Natural killer cell (primary cell): Measurements from ENCODE around the gene PPP2R2C. TPM values are rescaled to one million over a fixed set of nuclear protein-coding genes. Genes with fewer than 3 reads are reported as not detected.

ENCODE experiments used
- ATAC-seq, 3 donors: fragments of 150-1000 bp in 2 of 3; fragments of 200-7000 bp in 1 of 3; cut with Tn5 transposase; 1 replicate in 1 of 3; 2 replicates in 2 of 3; pipeline ENCODE4 v1.10.0; 2021; ENCODE audit warnings: mild to moderate bottlenecking in 2 of 3, moderate library complexity in 2 of 3
- DNase-seq, 2 donors: peaks; one replicate each; pipeline versions ENCODE4 v3.0.0 to v3.0.0-alpha.2; 2013 to 2021; ENCODE audit warnings: mixed read lengths in 1 of 2
- H3K27ac ChIP-seq: one replicate; pipeline ENCODE4 v1.5.1; 2013; ENCODE audit warnings: mild to moderate bottlenecking, low read length
- H3K27me3 ChIP-seq: one replicate; pipeline ENCODE4 v1.6.1; 2013; ENCODE audit warnings: low read length; ENCODE audit not compliant: control insufficient read depth, insufficient read depth
- H3K36me3 ChIP-seq: one replicate; pipeline ENCODE4 v1.6.1; 2013; ENCODE audit warnings: low read length; ENCODE audit not compliant: control insufficient read depth, insufficient read depth
- H3K4me1 ChIP-seq: one replicate; pipeline ENCODE4 v1.6.1; 2013; ENCODE audit warnings: low read length; ENCODE audit not compliant: control insufficient read depth, insufficient read depth
- H3K4me3 ChIP-seq: one replicate; pipeline ENCODE4 v1.5.1; 2013; ENCODE audit warnings: low read length
- H3K9me3 ChIP-seq: one replicate; pipeline ENCODE4 v1.6.1; 2013; ENCODE audit warnings: low read length; ENCODE audit not compliant: control insufficient read depth, insufficient read depth
- H3K27ac Mint-ChIP-seq, 2 donors: one replicate each; pipeline ENCODE4 v1.8.0; 2022; ENCODE audit warnings: mild to moderate bottlenecking in 2 of 2, mixed read lengths in 2 of 2, moderate library complexity in 1 of 2
- H3K27me3 Mint-ChIP-seq, 2 donors: one replicate each; pipeline ENCODE4 v1.8.0; 2022; ENCODE audit warnings: low read depth in 2 of 2, mixed read lengths in 2 of 2
- H3K36me3 Mint-ChIP-seq: one replicate; pipeline ENCODE4 v1.8.0; 2022; ENCODE audit warnings: mixed read lengths
- H3K4me1 Mint-ChIP-seq, 2 donors: one replicate each; pipeline ENCODE4 v1.8.0; 2022; ENCODE audit warnings: mixed read lengths in 2 of 2
- H3K4me3 Mint-ChIP-seq: one replicate; pipeline ENCODE4 v1.8.0; 2022; ENCODE audit warnings: mild to moderate bottlenecking, moderate library complexity, mixed read lengths
- H3K9me3 Mint-ChIP-seq, 2 donors: one replicate each; pipeline ENCODE4 v1.8.0; 2022; ENCODE audit warnings: mixed read lengths in 2 of 2
- WGBS: methylation state at CpG from one replicate; pipeline ENCODE4 v1.1.7; 2013; ENCODE audit warnings: missing lambda C conversion rate; ENCODE audit not compliant: insufficient coverage; 5-methylcytosine and 5-hydroxymethylcytosine counted together
- intact Hi-C: fragments of 100-400 bp; cut with micrococcal nuclease; formaldehyde crosslinking; loops from one replicate; pipeline ENCODE4 v1.14.2; 2022
- total RNA-seq, 4 donors: library from RNA; stranded (reverse); fragments of 120-200 nt in 1 of 4; gene quantifications; one replicate each; pipeline versions ENCODE4 v1.2.3 to v1.2.4, GENCODE V29; 2013 to 2022
- TF ChIP-seq, protein P1 (sequence below): fragments of 200-600 bp; IDR thresholded peaks from one replicate; pipeline ENCODE4 v1.8.0; 2022; ENCODE audit warnings: antibody characterized with exemption

Gene PPP2R2C
- total RNA-seq, 3 donors from 2014 or later (not counting 1 experiment from before 2014, with no cell fraction given): not detected

DNA sequence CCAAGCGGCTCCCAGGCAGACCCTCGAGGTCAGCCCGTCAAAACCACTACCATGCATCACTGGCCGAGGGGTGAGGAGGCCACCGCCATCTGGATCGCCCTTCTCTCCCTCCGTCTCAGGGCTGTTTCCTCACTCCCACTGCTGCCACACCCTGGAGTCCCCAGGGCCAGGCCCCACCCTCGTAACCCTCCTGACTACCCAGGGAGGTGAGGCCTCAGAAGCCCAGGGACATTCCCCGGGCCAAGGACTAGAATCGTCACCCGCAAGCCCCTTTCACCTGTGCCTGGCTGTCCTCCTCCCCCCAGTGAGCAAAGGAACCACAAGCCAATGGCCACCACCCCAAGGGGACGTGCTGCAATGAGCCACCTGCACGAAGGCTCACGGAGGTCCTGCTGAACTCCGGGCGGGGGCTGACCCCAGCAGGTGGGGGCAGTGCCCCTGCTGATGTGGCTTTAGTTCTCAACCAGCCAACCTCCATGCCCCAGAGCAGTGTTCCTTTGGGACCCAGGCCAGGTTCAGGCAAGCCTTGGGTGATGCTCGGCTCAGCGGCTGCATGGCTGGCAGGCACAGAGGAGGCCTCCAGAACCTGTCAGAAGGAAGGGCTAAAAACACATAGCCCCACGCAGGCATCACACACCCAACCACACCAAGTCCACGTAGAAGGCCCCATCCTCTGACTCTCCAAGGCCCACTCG, 23.8 kb downstream of the PPP2R2C start:
- Mint-ChIP-seq H3K27me3 (peaks cover 0 to 14% of the 10 kb centered on the region in 2 donors), H3K9me3 (no peaks in the 10 kb centered on the region), H3K36me3 (no peaks in the 10 kb centered on the region), H3K4me1 (peaks cover 0 to under 1% of the 10 kb centered on the region in 2 donors), H3K27ac (no peak overlapping the region), H3K4me3 (no peak overlapping the region)
- no peaks in the 10 kb centered on the region for H3K27me3 ChIP-seq
- TF ChIP-seq, protein P1, sequence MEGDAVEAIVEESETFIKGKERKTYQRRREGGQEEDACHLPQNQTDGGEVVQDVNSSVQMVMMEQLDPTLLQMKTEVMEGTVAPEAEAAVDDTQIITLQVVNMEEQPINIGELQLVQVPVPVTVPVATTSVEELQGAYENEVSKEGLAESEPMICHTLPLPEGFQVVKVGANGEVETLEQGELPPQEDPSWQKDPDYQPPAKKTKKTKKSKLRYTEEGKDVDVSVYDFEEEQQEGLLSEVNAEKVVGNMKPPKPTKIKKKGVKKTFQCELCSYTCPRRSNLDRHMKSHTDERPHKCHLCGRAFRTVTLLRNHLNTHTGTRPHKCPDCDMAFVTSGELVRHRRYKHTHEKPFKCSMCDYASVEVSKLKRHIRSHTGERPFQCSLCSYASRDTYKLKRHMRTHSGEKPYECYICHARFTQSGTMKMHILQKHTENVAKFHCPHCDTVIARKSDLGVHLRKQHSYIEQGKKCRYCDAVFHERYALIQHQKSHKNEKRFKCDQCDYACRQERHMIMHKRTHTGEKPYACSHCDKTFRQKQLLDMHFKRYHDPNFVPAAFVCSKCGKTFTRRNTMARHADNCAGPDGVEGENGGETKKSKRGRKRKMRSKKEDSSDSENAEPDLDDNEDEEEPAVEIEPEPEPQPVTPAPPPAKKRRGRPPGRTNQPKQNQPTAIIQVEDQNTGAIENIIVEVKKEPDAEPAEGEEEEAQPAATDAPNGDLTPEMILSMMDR: no peak
- intact Hi-C loops: no loop called here
- ATAC-seq (no peak), DNase-seq (no peak)
- no peak overlapping the region for H3K27ac ChIP-seq
- no peaks in the 10 kb centered on the region for H3K36me3 ChIP-seq
- H3K4me1 ChIP-seq: peaks cover 4% of the 10 kb centered on the region
- WGBS: 80% methylated on average over 21 of the region's 21 CpGs
- no peak overlapping the region for H3K4me3 ChIP-seq
- H3K9me3 ChIP-seq: no peaks in the 10 kb centered on the region

DNA sequence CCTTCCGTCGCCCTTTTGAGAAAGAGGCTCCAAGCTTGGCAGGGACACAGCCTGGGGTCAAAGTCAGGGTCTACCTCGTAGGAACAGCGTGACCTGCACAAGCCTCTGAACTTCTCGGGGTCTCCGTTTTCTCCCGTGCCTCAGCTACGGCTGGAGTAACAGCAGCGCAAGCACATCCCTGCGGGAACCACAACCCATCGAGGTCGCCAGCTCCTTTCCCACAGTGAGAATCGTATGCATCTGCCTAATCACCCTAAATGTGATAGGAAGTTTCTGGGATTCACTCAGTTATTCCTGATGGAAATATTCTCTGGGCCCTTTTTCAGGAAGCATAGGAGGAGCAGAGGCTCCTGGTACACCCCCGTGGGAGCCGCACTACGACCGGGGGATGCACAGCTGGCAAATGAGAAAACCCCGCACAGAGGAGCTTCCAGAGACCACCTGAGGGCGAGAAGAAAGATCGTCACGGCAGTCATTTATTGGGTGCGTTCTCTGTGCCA, 24.7 kb downstream of the PPP2R2C start:
- DNase-seq: no peak
- no peaks in the 10 kb centered on the region for H3K36me3 ChIP-seq
- WGBS: 60% methylated on average over 22 of the region's 22 CpGs
- Mint-ChIP-seq H3K9me3 (no peaks in the 10 kb centered on the region), H3K36me3 (no peaks in the 10 kb centered on the region), H3K4me1 (peaks cover 5 to 9% of the 10 kb centered on the region in 2 donors), H3K4me3 (no peak overlapping the region), H3K27me3 (peaks cover 0 to 14% of the 10 kb centered on the region in 2 donors), H3K27ac (no peak overlapping the region)
- ATAC-seq: no peak
- no peaks in the 10 kb centered on the region for H3K9me3 ChIP-seq
- H3K4me3 ChIP-seq: no peak overlapping the region
- H3K4me1 ChIP-seq: peaks cover 13% of the 10 kb centered on the region
- intact Hi-C loops: no loop called here
- no peak overlapping the region for H3K27ac ChIP-seq
- no peaks in the 10 kb centered on the region for H3K27me3 ChIP-seq
- TF ChIP-seq, protein P1: no peak

DNA sequence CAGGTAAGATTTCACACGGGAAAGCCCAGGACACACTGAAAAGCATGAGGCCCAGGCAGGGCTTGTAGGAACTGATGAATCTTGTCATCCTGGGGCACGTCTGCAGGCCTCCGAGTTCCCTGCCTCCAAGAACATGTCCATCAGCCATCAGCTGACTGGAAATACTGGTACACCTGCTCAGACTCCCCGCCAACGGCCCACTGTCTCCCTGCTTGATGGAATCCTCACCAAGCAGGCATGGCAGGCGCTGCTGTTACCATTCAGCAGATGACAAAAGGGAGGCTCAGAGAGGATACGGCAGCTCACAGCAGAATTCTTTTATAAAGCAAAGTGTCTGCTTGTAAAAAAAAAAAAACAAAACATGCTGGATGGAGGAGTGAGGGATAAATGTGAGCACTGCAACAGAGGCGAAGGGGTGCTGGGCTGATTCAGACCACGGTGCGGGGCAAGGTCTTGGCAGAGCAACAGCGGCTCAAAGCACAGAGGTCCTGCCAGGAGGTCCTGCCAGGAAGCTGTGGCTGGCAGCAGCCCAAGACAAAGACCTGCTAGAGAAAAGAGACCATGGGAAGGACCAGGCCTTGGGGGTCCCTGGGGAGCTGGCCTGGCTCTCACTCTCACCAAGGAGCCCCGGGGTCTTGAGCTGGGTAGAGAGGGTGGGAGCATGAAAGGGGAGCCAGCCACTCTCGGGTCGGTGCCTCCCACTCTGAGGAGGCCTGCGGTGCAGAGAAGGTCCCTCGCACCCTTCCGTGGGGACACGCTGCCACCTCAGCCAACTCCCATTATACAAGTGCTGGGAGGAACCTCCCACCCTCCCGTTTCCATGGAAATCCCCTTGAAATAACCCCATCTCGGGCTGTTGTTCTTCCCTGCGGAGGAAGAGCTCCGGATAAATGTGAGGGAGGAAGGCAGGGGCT, 25.6 kb downstream of the PPP2R2C start:
- H3K36me3 ChIP-seq: no peaks in the 10 kb centered on the region
- Mint-ChIP-seq H3K4me1 (peaks cover 5 to 9% of the 10 kb centered on the region in 2 donors), H3K4me3 (no peak overlapping the region), H3K27me3 (peaks cover 0 to 14% of the 10 kb centered on the region in 2 donors), H3K36me3 (no peaks in the 10 kb centered on the region), H3K27ac (no peak overlapping the region), H3K9me3 (no peaks in the 10 kb centered on the region)
- TF ChIP-seq, protein P1: no peak
- ATAC-seq: no peak
- H3K4me1 ChIP-seq: peaks cover 14% of the 10 kb centered on the region
- intact Hi-C loops: no loop called here
- no peaks in the 10 kb centered on the region for H3K27me3 ChIP-seq
- H3K27ac ChIP-seq: no peak overlapping the region
- 55% methylated on average over 19 of the region's 22 CpGs for WGBS
- H3K4me3 ChIP-seq: no peak overlapping the region
- no peaks in the 10 kb centered on the region for H3K9me3 ChIP-seq
- DNase-seq: no peak
